Neuronal stem cell (in vitro differentiated cells): ENCODE measurements around the gene SRC.

Experiments used
- DNase-seq: peaks from one replicate; pipeline ENCODE4 v3.0.0-alpha.2; 2013; ENCODE audit warnings: low spot score
- H2AFZ ChIP-seq: one replicate; pipeline ENCODE4 v1.6.1; 2013; ENCODE audit warnings: mild to moderate bottlenecking, low read length, inconsistent platforms
- H2AK5ac ChIP-seq: 2 replicates; pipeline ENCODE4 v1.6.1; 2013; ENCODE audit warnings: low read depth, mild to moderate bottlenecking, inconsistent platforms, low read length, moderate library complexity, mixed read lengths
- H2BK120ac ChIP-seq: 2 replicates; pipeline ENCODE4 v1.6.1; 2013; ENCODE audit warnings: low read depth, mild to moderate bottlenecking, inconsistent platforms, low read length, moderate library complexity, mixed read lengths
- H2BK12ac ChIP-seq: one replicate; pipeline ENCODE4 v1.6.1; 2013; ENCODE audit warnings: low read length, inconsistent platforms
- H2BK15ac ChIP-seq: 2 replicates; pipeline ENCODE4 v1.6.1; 2013; ENCODE audit warnings: mild to moderate bottlenecking, low read length, inconsistent platforms, mixed read lengths
- H2BK5ac ChIP-seq: one replicate; pipeline ENCODE4 v1.6.1; 2013; ENCODE audit warnings: inconsistent platforms, mild to moderate bottlenecking, low read length, moderate library complexity
- H3K14ac ChIP-seq: one replicate; pipeline ENCODE4 v1.6.1; 2013; ENCODE audit warnings: low read length, inconsistent platforms
- H3K18ac ChIP-seq: 2 replicates; pipeline ENCODE4 v1.6.1; 2013; ENCODE audit warnings: low read length, inconsistent platforms
- H3K23ac ChIP-seq: 2 replicates; pipeline ENCODE4 v1.6.1; 2013; ENCODE audit warnings: low read depth, mild to moderate bottlenecking, mixed read lengths, low read length, inconsistent platforms; ENCODE audit not compliant: poor library complexity
- H3K27ac ChIP-seq: replicated peaks from 3 replicates; pipeline ENCODE4 v1.5.1; 2013; ENCODE audit warnings: low read length, inconsistent platforms
- H3K27me3 ChIP-seq, 3 experiments: 2 replicates each; pipeline ENCODE4 v1.6.1; 2013; ENCODE audit warnings: low read length in 3 of 3, mild to moderate bottlenecking in 2 of 3, inconsistent platforms in 1 of 3, low read depth in 1 of 3, mixed read lengths in 1 of 3, moderate library complexity in 1 of 3; ENCODE audit not compliant: control insufficient read depth in 3 of 3, insufficient read depth in 3 of 3
- H3K36me3 ChIP-seq, 2 donors: replicated peaks in 1 of 2; 2 replicates each; pipeline ENCODE4 v1.6.1; 2013; ENCODE audit warnings: low read length in 2 of 2; ENCODE audit not compliant: control insufficient read depth in 2 of 2, insufficient read depth in 2 of 2
- H3K4ac ChIP-seq: 2 replicates; pipeline ENCODE4 v1.6.1; 2013; ENCODE audit warnings: inconsistent platforms, mild to moderate bottlenecking, low read length, moderate library complexity
- H3K4me1 ChIP-seq, 2 donors: 1 replicate in 1 of 2; 2 replicates in 1 of 2; pipeline ENCODE4 v1.6.1; 2013; ENCODE audit warnings: low read length in 2 of 2, low read depth in 1 of 2; ENCODE audit not compliant: control insufficient read depth in 2 of 2, insufficient read depth in 1 of 2
- H3K4me2 ChIP-seq: one replicate; pipeline ENCODE4 v1.6.1; 2013; ENCODE audit warnings: mild to moderate bottlenecking, low read length, inconsistent platforms; ENCODE audit not compliant: insufficient read depth, poor library complexity, severe bottlenecking
- H3K4me3 ChIP-seq, 2 donors: 2 replicates each; pipeline ENCODE4 v1.5.1; 2013; ENCODE audit warnings: low read length in 2 of 2, mild to moderate bottlenecking in 2 of 2, inconsistent platforms in 1 of 2, moderate library complexity in 1 of 2
- H3K79me1 ChIP-seq: one replicate; pipeline ENCODE4 v1.6.1; 2013; ENCODE audit warnings: low read depth, mild to moderate bottlenecking, inconsistent platforms, low read length, moderate library complexity
- H3K9ac ChIP-seq: one replicate; pipeline ENCODE4 v1.6.1; 2013; ENCODE audit warnings: mild to moderate bottlenecking, low read depth, low read length, inconsistent platforms; ENCODE audit not compliant: poor library complexity
- H3K9me3 ChIP-seq, 2 donors: replicated peaks in 1 of 2; 2 replicates each; pipeline versions ENCODE3 to v1.6.1; 2013; ENCODE audit warnings: low read length in 2 of 2, mild to moderate bottlenecking in 2 of 2, inconsistent platforms in 1 of 2, low read depth in 1 of 2, mixed read lengths in 1 of 2, moderate library complexity in 1 of 2; ENCODE audit not compliant: control insufficient read depth in 2 of 2, insufficient read depth in 1 of 2
- H4K8ac ChIP-seq: one replicate; pipeline ENCODE4 v1.6.1; 2013; ENCODE audit warnings: low read depth, mild to moderate bottlenecking, inconsistent platforms, low read length, moderate library complexity
- H4K91ac ChIP-seq: one replicate; pipeline ENCODE4 v1.6.1; 2013; ENCODE audit warnings: low read length, low read depth, mild to moderate bottlenecking, inconsistent platforms; ENCODE audit not compliant: poor library complexity
- WGBS, 2 donors: extraction: QIAGEN DNeasy Blood & Tissue Kit; methylation state at CpG; one replicate each; pipeline ENCODE4 v1.1.7; 2013; ENCODE audit warnings: missing lambda C conversion rate in 2 of 2, mixed read lengths in 1 of 2; ENCODE audit not compliant: insufficient read length in 2 of 2, insufficient replicate concordance in 1 of 2; ENCODE audit errors: extremely low coverage in 2 of 2; 5-methylcytosine and 5-hydroxymethylcytosine counted together

SRC gene

GRCh38 chr20:37302981-37303380 is 43.0 kb upstream of the SRC start:
- DNase-seq = no peak
- Histone ChIP-seq H3K27me3 (no peaks in the 10 kb centered on the region), H3K18ac (no peak overlapping the region), H3K4me3 (no peak overlapping the region), H2BK5ac (no peak overlapping the region), H2AFZ (no peak overlapping the region), H3K4me2 (no peak overlapping the region), H2BK12ac (no peak overlapping the region), H3K23ac (no peak overlapping the region), H3K79me1 (no peaks in the 10 kb centered on the region), H4K8ac (no peak overlapping the region), H3K14ac (no peak overlapping the region), H3K27ac (no peak overlapping the region), H4K91ac (no peak overlapping the region), H2BK120ac (no peak overlapping the region), H3K4ac (no peak overlapping the region), H2AK5ac (no peak overlapping the region), H3K9me3 (peaks cover 0 to under 1% of the 10 kb centered on the region in 2 donors), H2BK15ac (no peak overlapping the region), H3K36me3 (peaks cover 15 to 93% of the 10 kb centered on the region in 2 donors), H3K9ac (no peak overlapping the region), H3K4me1 (peaks cover 0 to 11% of the 10 kb centered on the region in 2 donors)
- no CpG with 5 or more reads among the region's 2 CpGs for WGBS, 2 donors

GRCh38 chr20:37303637-37304036 is 42.3 kb upstream of the SRC start:
- WGBS, 2 donors = no CpG with 5 or more reads among the region's 4 CpGs
- H4K8ac ChIP-seq = no peak overlapping the region
- peaks cover 0 to 11% of the 10 kb centered on the region in 2 donors for H3K4me1 ChIP-seq
- no peak overlapping the region for H3K4me3 ChIP-seq
- H3K14ac ChIP-seq = no peak overlapping the region
- H3K9ac ChIP-seq = no peak overlapping the region
- H3K18ac ChIP-seq = no peak overlapping the region
- no peak overlapping the region for H2BK5ac ChIP-seq
- no peak overlapping the region for H3K27ac ChIP-seq
- no peak overlapping the region for H2BK12ac ChIP-seq
- no peaks in the 10 kb centered on the region for H3K79me1 ChIP-seq
- H2BK120ac ChIP-seq = no peak overlapping the region
- H4K91ac ChIP-seq = no peak overlapping the region
- H3K36me3 ChIP-seq = peaks cover 17 to 93% of the 10 kb centered on the region in 2 donors
- H3K4ac ChIP-seq = no peak overlapping the region
- H2AFZ ChIP-seq = no peak overlapping the region
- no peak overlapping the region for H3K23ac ChIP-seq
- peaks cover 0 to 3% of the 10 kb centered on the region in 2 donors for H3K9me3 ChIP-seq
- H2BK15ac ChIP-seq = no peak overlapping the region
- no peak overlapping the region for H3K4me2 ChIP-seq
- no peaks in the 10 kb centered on the region for H3K27me3 ChIP-seq
- no peak overlapping the region for H2AK5ac ChIP-seq
- DNase-seq = no peak

- DNase-seq = no peak
- no peak overlapping the region for H3K4me3 ChIP-seq
- H3K4ac ChIP-seq = no peak overlapping the region
- H2AK5ac ChIP-seq = no peak overlapping the region
- WGBS, 2 donors = no CpG with 5 or more reads among the region's 6 CpGs
- no peak overlapping the region for H3K18ac ChIP-seq
- H3K36me3 ChIP-seq = peaks cover 20 to 94% of the 10 kb centered on the region in 2 donors
- no peak overlapping the region for H4K8ac ChIP-seq
- H2BK120ac ChIP-seq = no peak overlapping the region
- H3K23ac ChIP-seq = no peak overlapping the region
- H2BK15ac ChIP-seq = no peak overlapping the region
- H2BK5ac ChIP-seq = no peak overlapping the region
- H3K27me3 ChIP-seq = no peaks in the 10 kb centered on the region
- no peak overlapping the region for H3K4me2 ChIP-seq
- H3K27ac ChIP-seq = no peak overlapping the region
- H3K9me3 ChIP-seq = peaks cover 0 to 3% of the 10 kb centered on the region in 2 donors
- no peak overlapping the region for H4K91ac ChIP-seq
- peaks cover 0 to 10% of the 10 kb centered on the region in 2 donors for H3K4me1 ChIP-seq
- H3K14ac ChIP-seq = no peak overlapping the region
- no peak overlapping the region for H2AFZ ChIP-seq
- no peaks in the 10 kb centered on the region for H3K79me1 ChIP-seq
- H3K9ac ChIP-seq = no peak overlapping the region
- H2BK12ac ChIP-seq = no peak overlapping the region
These were observed 40.9 kb upstream of the SRC start for GRCh38 chr20:37305079-37305478.

- H4K8ac ChIP-seq = no peak overlapping the region
These were observed 40.1 kb upstream of the SRC start for GRCh38 chr20:37305839-37306238.

More at GRCh38 chr20:37305839-37306238, 40.1 kb upstream of the SRC start:
- Histone ChIP-seq H2BK120ac (no peak overlapping the region), H3K14ac (no peak overlapping the region), H3K4me2 (no peak overlapping the region), H3K9me3 (peaks cover 0 to 3% of the 10 kb centered on the region in 2 donors), H2BK5ac (no peak overlapping the region), H2AFZ (no peak overlapping the region), H3K9ac (no peak overlapping the region), H3K18ac (no peak overlapping the region), H3K36me3 (peaks cover 21 to 94% of the 10 kb centered on the region in 2 donors), H3K4me3 (no peak overlapping the region), H3K27ac (no peak overlapping the region), H2BK15ac (no peak overlapping the region), H2AK5ac (no peak overlapping the region), H4K91ac (no peak overlapping the region), H2BK12ac (no peak overlapping the region), H3K27me3 (no peaks in the 10 kb centered on the region), H3K4me1 (peaks cover 0 to 16% of the 10 kb centered on the region in 2 donors), H3K23ac (no peak overlapping the region), H3K79me1 (peaks cover under 1% of the 10 kb centered on the region), H3K4ac (no peak overlapping the region)
- no CpG with 5 or more reads among the region's 3 CpGs for WGBS, 2 donors
- DNase-seq = no peak
